ENCODE measurements around the gene IGSF21.

DNA sequence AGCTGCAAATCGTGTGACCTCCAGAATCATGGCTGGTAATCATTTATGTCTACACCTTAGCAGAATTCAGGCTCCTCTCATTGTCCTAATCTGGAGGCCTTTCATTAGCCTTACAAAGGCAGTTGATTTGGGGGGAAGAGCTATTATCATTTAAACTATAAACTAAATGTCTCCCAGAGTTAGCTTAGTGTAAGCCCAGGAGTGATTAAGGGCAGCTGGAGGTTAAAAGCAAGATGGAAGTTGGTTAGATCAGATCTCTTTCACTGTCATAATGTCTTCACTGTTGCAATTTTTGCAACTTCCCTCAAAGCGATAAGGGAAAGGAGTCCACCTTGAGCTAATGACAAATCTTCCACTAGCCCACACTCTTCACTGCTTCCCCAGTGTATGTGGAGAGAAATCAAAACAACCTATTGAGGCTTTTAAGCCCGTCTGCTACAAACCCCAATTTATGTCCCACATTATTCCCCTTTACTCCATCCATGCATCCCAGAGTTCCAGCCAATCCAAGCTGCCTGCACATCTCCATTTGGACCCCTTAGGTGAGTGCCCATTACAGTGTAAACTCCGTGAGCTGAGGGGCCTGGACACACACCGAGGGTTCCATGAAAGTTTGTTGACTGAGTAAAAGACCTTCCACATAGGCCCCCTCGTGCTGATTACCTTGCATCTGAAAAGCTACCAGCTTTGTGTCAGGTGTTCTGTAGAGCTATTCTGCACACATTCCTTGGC lies 311.7 kb downstream of the IGSF21 start:
- TF ChIP-seq, protein P1, sequence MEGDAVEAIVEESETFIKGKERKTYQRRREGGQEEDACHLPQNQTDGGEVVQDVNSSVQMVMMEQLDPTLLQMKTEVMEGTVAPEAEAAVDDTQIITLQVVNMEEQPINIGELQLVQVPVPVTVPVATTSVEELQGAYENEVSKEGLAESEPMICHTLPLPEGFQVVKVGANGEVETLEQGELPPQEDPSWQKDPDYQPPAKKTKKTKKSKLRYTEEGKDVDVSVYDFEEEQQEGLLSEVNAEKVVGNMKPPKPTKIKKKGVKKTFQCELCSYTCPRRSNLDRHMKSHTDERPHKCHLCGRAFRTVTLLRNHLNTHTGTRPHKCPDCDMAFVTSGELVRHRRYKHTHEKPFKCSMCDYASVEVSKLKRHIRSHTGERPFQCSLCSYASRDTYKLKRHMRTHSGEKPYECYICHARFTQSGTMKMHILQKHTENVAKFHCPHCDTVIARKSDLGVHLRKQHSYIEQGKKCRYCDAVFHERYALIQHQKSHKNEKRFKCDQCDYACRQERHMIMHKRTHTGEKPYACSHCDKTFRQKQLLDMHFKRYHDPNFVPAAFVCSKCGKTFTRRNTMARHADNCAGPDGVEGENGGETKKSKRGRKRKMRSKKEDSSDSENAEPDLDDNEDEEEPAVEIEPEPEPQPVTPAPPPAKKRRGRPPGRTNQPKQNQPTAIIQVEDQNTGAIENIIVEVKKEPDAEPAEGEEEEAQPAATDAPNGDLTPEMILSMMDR (IDR thresholded peaks at IDR 0.05) = no peak
- TF ChIP-seq POLR2A (IDR thresholded peaks at IDR 0.05) (no peak), POLR2AphosphoS5 (IDR thresholded peaks at IDR 0.05) (no peak)

Data from prostate gland (tissue), 2 donors.